A549 (cell line): ENCODE data around the gene UBN2. TPM values are rescaled to one million over a fixed set of nuclear protein-coding genes. Genes with fewer than 3 reads are reported as not detected.
A peak's percentile ranks its signal among the peaks of the same experiment; 100 is the strongest.
"Not testable (repeated sequence)": the region's sequence is repeated elsewhere in the genome, so short reads cannot be mapped to it uniquely, and the experiment has no call there.

Source experiments
- ATAC-seq, 2 experiments: fragments of 200-7000 bp in 1 of 2; fragments of >200 bp in 1 of 2; cut with Nextera tagmentation in 1 of 2; cut with Tn5 transposase in 1 of 2; 3 replicates each; pipeline versions ENCODE4 v1.8.0 to v1.9.1; 2018 to 2020; ENCODE audit warnings: mild to moderate bottlenecking in 1 of 2, moderate library complexity in 1 of 2
- CTCF ChIA-PET: fragments of 300-600 bp; sonication (Branson Sonifier 250); formaldehyde crosslinking; extraction: SDS; loops from one replicate; lab custom pipeline; 2021; ENCODE audit warnings: antibody characterized with exemption, inconsistent platforms; lab: Yijun Ruan, JAX
- POLR2A ChIA-PET: fragments of 350-600 bp; formaldehyde crosslinking; extraction: SDS; loops from one replicate; lab custom pipeline; 2021; ENCODE audit warnings: antibody characterized with exemption, inconsistent platforms; lab: Yijun Ruan, JAX
- DNase-seq, 2 experiments: peaks; one replicate each; pipeline versions ENCODE4 v3.0.0 to v3.0.0-alpha.2; 2011 to 2016; ENCODE audit warnings: low read depth in 1 of 2, low spot score in 1 of 2
- FAIRE-seq: peaks from 2 replicates; lab custom pipeline; 2011; peaks lifted over from hg19 to GRCh38; lab: Jason Lieb, UNC
- H3K27ac ChIP-seq, 2 experiments: fragments of >200 bp; sonication (Bioruptor Twin); formaldehyde crosslinking; 3 replicates each; pipeline ENCODE4 v1.5.1; 2016 to 2017
- H3K4me1 ChIP-seq: fragments of >200 bp; sonication (Bioruptor Twin); formaldehyde crosslinking; 3 replicates; pipeline ENCODE4 v1.6.1; 2016
- H3K4me2 ChIP-seq: fragments of >200 bp; sonication (Bioruptor Twin); formaldehyde crosslinking; 3 replicates; pipeline ENCODE4 v1.6.1; 2016
- H3K4me3 ChIP-seq: fragments of >200 bp; sonication (Bioruptor Twin); formaldehyde crosslinking; 3 replicates; pipeline ENCODE4 v1.5.1; 2016
- H3K9me3 ChIP-seq: fragments of >200 bp; sonication (Bioruptor Twin); formaldehyde crosslinking; 3 replicates; pipeline ENCODE4 v1.6.1; 2016
- ELK1 ChIP-seq: fragments of 150-350 bp; IDR thresholded peaks from 2 replicates; pipeline ENCODE4 v1.6.1; 2014; ENCODE audit warnings: low read depth, mild to moderate bottlenecking, low read length
- ESRRA ChIP-seq: fragments of 150-350 bp; IDR thresholded peaks from 2 replicates; pipeline ENCODE4 v1.6.1; 2014; ENCODE audit warnings: mild to moderate bottlenecking, low read length, borderline replicate concordance
- HEYL ChIP-seq: fragments of 250-450 bp; sonication (Bioruptor Pico); IDR thresholded peaks from 2 replicates; pipeline ENCODE4 v1.8.0; 2021; ENCODE audit warnings: mild to moderate bottlenecking, moderate library complexity
- HOXB5 ChIP-seq: fragments of 250-450 bp; sonication (Bioruptor Pico); IDR thresholded peaks from 2 replicates; pipeline ENCODE4 v1.5.0; 2020; ENCODE audit warnings: mild to moderate bottlenecking, moderate library complexity
- JUNB ChIP-seq: fragments of >200 bp; sonication (Bioruptor Twin); formaldehyde crosslinking; IDR thresholded peaks from 2 replicates; pipeline ENCODE4 v1.6.1; 2016
- KDM5A ChIP-seq: fragments of 200-600 bp; sonication (generic); IDR thresholded peaks from 2 replicates; pipeline ENCODE4 v1.6.1; 2016; ENCODE audit warnings: antibody characterized with exemption, mild to moderate bottlenecking
- MAZ ChIP-seq: fragments of 150-350 bp; IDR thresholded peaks from 2 replicates; pipeline ENCODE4 v1.6.1; 2014; ENCODE audit warnings: antibody characterized with exemption, low read depth, low read length, borderline replicate concordance
- RAD21 ChIP-seq, 2 experiments: fragments of >200 bp in 1 of 2; sonication (Bioruptor Twin) in 1 of 2; formaldehyde crosslinking in 1 of 2; IDR thresholded peaks in 1 of 2; conservative IDR thresholded peaks in 1 of 2; 2 replicates in 1 of 2; 3 replicates in 1 of 2; pipeline ENCODE4 v1.6.1; 2012 to 2018; ENCODE audit warnings: inconsistent platforms in 1 of 2
- REST ChIP-seq: fragments of 200-600 bp; sonication (generic); IDR thresholded peaks from 2 replicates; pipeline ENCODE4 v1.6.1; 2016; ENCODE audit warnings: antibody characterized with exemption, mild to moderate bottlenecking, moderate library complexity
- RFX5 ChIP-seq: fragments of 450-650 bp; IDR thresholded peaks from 2 replicates; pipeline ENCODE4 v1.7.1; 2014; ENCODE audit warnings: antibody characterized with exemption, mild to moderate bottlenecking, moderate library complexity
- RNF2 ChIP-seq: fragments of 200-600 bp; sonication (generic); IDR thresholded peaks from 2 replicates; pipeline ENCODE4 v1.6.1; 2016; ENCODE audit warnings: low read depth, mild to moderate bottlenecking, antibody characterized with exemption, moderate library complexity, borderline replicate concordance
- ZNF302 ChIP-seq: fragments of 250-450 bp; sonication (Bioruptor Pico); IDR thresholded peaks from 2 replicates; pipeline ENCODE4 v1.9.0; 2021; ENCODE audit warnings: inconsistent platforms, mild to moderate bottlenecking, moderate library complexity
- ZSCAN20 ChIP-seq: fragments of 250-450 bp; sonication (Bioruptor Pico); IDR thresholded peaks from 2 replicates; pipeline ENCODE4 v1.8.0; 2022; ENCODE audit warnings: mild to moderate bottlenecking, moderate library complexity
- WGBS: methylation state at CpG from one replicate; pipeline ENCODE4 v1.1.6; 2017; ENCODE audit errors: missing lambda C conversion rate; 5-methylcytosine and 5-hydroxymethylcytosine counted together
- polyA plus RNA-seq, 4 experiments: library from polyadenylated mRNA; depleted of rRNA in 3 of 4; stranded (reverse); fragments of >200 nt; fragmentation: RNase III in 1 of 4; extraction: RNeasy Plus Mini Kit Qiagen cat#74134 plus additional on column Dnase treatment in 1 of 4; gene quantifications; 2 replicates in 3 of 4; 3 replicates in 1 of 4; pipeline ENCODE4 v1.2.3, GENCODE V29; 2011 to 2017
- TF ChIP-seq, protein P1 (sequence below): IDR thresholded peaks from 2 replicates; pipeline ENCODE4 v1.6.1; 2012
- TF ChIP-seq, protein P2 (sequence below): fragments of >200 bp; sonication (Bioruptor Twin); formaldehyde crosslinking; IDR thresholded peaks from 3 replicates; pipeline ENCODE4 v1.5.1; 2016
- TF ChIP-seq, protein P3 (sequence below): fragments of 450-650 bp; IDR thresholded peaks from 2 replicates; pipeline ENCODE4 v1.6.1; 2014; ENCODE audit warnings: antibody characterized with exemption

Gene UBN2
- polyA plus RNA-seq, 2 of the 4 experiments (the other 2 are of a cell fraction) = 2.1 to 5.7 TPM

GRCh38 chr7:139317939-139318505 is 87.0 kb downstream of the UBN2 start (continued):
- TF ChIP-seq ELK1 = no peak
- TF ChIP-seq, protein P1, sequence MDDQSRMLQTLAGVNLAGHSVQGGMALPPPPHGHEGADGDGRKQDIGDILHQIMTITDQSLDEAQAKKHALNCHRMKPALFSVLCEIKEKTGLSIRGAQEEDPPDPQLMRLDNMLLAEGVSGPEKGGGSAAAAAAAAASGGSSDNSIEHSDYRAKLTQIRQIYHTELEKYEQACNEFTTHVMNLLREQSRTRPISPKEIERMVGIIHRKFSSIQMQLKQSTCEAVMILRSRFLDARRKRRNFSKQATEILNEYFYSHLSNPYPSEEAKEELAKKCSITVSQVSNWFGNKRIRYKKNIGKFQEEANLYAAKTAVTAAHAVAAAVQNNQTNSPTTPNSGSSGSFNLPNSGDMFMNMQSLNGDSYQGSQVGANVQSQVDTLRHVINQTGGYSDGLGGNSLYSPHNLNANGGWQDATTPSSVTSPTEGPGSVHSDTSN = no peak
- no peak for TF ChIP-seq JUNB

DNA sequence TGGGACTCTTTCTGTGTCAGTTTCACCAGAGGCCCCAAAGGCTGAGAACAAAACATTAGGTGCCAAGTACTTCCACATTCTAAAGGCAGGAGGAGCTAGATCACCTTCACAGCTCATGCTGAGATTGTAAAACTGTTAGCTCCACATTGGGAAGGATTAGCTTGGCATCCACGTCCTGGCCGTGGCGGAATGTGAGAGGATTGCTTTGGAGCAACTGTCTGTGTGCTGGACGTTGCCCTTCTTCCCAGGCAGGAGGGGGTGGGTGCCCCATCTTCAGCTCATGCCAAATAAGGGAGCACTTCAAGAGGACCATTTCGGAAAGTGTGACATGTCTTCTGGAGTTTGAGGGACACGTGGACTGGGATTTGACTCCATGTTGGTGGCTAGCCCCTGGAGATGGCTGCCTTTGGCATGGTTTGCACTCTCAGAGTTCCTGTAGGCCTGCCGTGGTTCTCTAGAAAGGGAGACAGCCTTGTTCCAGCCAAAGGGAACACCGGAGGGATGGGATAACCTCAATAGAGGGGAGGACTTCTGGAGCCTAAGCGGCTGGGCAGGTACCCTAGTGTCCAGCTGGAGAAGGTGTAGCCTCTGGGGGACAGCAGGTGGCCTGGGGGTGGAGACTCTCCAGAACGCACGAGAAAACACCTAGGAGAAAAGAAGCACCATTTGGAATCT is 90.2 kb downstream of the UBN2 start:
- POLR2A ChIA-PET = interaction anchor here (0.7 kb wide), 1 partner anchor 90 kb away, joined by 3 read pairs; the partner anchor contains the start of gene UBN2
- DNase-seq (peak in 1 of 2 experiments; percentile 48), FAIRE-seq (no peak), ATAC-seq (peak; percentile 54 to 84; a peak in 3 of 6 replicates)
- CTCF ChIA-PET = interaction anchor here (0.8 to 4.2 kb wide), 6 partner anchors 10 to 88 kb away, joined by 3 to 16 read pairs (median 5); no protein-coding TSS in a partner anchor
- TF ChIP-seq RFX5 = no peak
- TF ChIP-seq ZNF302 = no peak
- TF ChIP-seq ESRRA = no peak
- peak in 1 of 2 experiments; percentile 23; a peak in 3 of 5 replicates for TF ChIP-seq RAD21 (conservative IDR thresholded peaks at IDR 0.05 in 1 of 2, IDR thresholded peaks at IDR 0.05 in 1 of 2)
- TF ChIP-seq, protein P2, sequence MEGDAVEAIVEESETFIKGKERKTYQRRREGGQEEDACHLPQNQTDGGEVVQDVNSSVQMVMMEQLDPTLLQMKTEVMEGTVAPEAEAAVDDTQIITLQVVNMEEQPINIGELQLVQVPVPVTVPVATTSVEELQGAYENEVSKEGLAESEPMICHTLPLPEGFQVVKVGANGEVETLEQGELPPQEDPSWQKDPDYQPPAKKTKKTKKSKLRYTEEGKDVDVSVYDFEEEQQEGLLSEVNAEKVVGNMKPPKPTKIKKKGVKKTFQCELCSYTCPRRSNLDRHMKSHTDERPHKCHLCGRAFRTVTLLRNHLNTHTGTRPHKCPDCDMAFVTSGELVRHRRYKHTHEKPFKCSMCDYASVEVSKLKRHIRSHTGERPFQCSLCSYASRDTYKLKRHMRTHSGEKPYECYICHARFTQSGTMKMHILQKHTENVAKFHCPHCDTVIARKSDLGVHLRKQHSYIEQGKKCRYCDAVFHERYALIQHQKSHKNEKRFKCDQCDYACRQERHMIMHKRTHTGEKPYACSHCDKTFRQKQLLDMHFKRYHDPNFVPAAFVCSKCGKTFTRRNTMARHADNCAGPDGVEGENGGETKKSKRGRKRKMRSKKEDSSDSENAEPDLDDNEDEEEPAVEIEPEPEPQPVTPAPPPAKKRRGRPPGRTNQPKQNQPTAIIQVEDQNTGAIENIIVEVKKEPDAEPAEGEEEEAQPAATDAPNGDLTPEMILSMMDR = 0 out of 3 replicates have a peak, but pooled peaks have one; percentile 18
- 71% methylated on average over 10 of the region's 11 CpGs for WGBS
- no peak overlapping the region for H3K27ac ChIP-seq
- H3K4me1 ChIP-seq = no peaks in the 10 kb centered on the region
- no peaks in the 10 kb centered on the region for H3K9me3 ChIP-seq
- H3K4me3 ChIP-seq = no peak overlapping the region
- H3K4me2 ChIP-seq = no peak overlapping the region

- H3K9me3 ChIP-seq, CTCF ChIA-PET, FAIRE-seq, H3K4me2 ChIP-seq, H3K4me3 ChIP-seq, ATAC-seq, H3K4me1 ChIP-seq, POLR2A ChIA-PET, DNase-seq, H3K27ac ChIP-seq: not testable (repeated sequence)
- 85% methylated on average over 11 of the region's 11 CpGs for WGBS
These were observed 93.7 kb downstream of the UBN2 start for GRCh38 chr7:139324709-139325108.

GRCh38 chr7:139328375-139328774 is 97.3 kb downstream of the UBN2 start:
- POLR2A ChIA-PET = interaction anchor here (1.2 kb wide), 1 partner anchor 12 kb away, joined by 3 read pairs; no protein-coding TSS in a partner anchor
- no peak overlapping the region for H3K4me2 ChIP-seq
- no peak overlapping the region for H3K4me3 ChIP-seq
- CTCF ChIA-PET = interaction anchor here (0.7 to 4.1 kb wide), 2 partner anchors 10 to 21 kb away, joined by 3 to 24 read pairs; no protein-coding TSS in a partner anchor
- 10% methylated on average over 2 of the region's 2 CpGs for WGBS
- H3K9me3 ChIP-seq = no peaks in the 10 kb centered on the region
- no peak overlapping the region; a peak in 1 of 6 replicates for H3K27ac ChIP-seq
- ATAC-seq (peak; percentile 67 to 80; a peak in 4 of 6 replicates), FAIRE-seq (no peak), DNase-seq (peak in 1 of 2 experiments; percentile 20)
- peaks cover 7% of the 10 kb centered on the region; the same call in 1 of the 3 replicates for H3K4me1 ChIP-seq
- TF ChIP-seq, protein P2 = no peak
- no peak for TF ChIP-seq ZSCAN20 (CRISPR knock-in tag)
- TF ChIP-seq, protein P3, sequence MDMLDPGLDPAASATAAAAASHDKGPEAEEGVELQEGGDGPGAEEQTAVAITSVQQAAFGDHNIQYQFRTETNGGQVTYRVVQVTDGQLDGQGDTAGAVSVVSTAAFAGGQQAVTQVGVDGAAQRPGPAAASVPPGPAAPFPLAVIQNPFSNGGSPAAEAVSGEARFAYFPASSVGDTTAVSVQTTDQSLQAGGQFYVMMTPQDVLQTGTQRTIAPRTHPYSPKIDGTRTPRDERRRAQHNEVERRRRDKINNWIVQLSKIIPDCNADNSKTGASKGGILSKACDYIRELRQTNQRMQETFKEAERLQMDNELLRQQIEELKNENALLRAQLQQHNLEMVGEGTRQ = no peak
- no peak for TF ChIP-seq MAZ
- no peak for TF ChIP-seq REST
- no peak for TF ChIP-seq RNF2
- TF ChIP-seq HOXB5 (CRISPR knock-in tag) = no peak
- no peak for TF ChIP-seq KDM5A
- TF ChIP-seq HEYL (CRISPR knock-in tag) = no peak
